ENCODE results near the gene ZNF710. TPM values are rescaled to one million over a fixed set of nuclear protein-coding genes. Genes with fewer than 3 reads are reported as not detected.

The ZNF710 gene
- total RNA-seq, 1 experiment from 2014 or later: 40.7 TPM

GRCh38 chr15:90119367-90119766 lies 118.2 kb downstream of the ZNF710 start:
- no peak overlapping the region for H2BK20ac ChIP-seq (ENCODE audit: low read depth, low read length, poor library complexity, severe bottlenecking)
- no peak overlapping the region for H3K23ac ChIP-seq (ENCODE audit: insufficient read length, low read depth, low read length)
- no peak overlapping the region for H2AK5ac ChIP-seq (ENCODE audit: insufficient read length, low read length)
- Mint-ChIP-seq H3K27me3 (ENCODE audit: low read depth) (peaks cover 3% of the 10 kb centered on the region; the same call in 1 of the 2 replicates), H3K9me3 (peaks cover 5 to 7% of the 10 kb centered on the region in 2 experiments), H3K36me3 (ENCODE audit: insufficient read depth in 1 of 3, low read depth in 3 of 3) (peaks cover 0 to 4% (median 3%) of the 10 kb centered on the region in 3 experiments; a peak in 5 of 7 replicates), H3K4me3 (no peak overlapping the region), H3K27ac (no peak overlapping the region; a peak in 1 of 7 replicates), H3K4me1 (peaks cover 5 to 7% of the 10 kb centered on the region in 2 experiments)
- H3K79me2 ChIP-seq (ENCODE audit: insufficient read depth, low read length): no peaks in the 10 kb centered on the region
- H3K23me2 ChIP-seq (ENCODE audit: insufficient read length, low read depth, low read length, poor library complexity, severe bottlenecking): no peaks in the 10 kb centered on the region
- H4K8ac ChIP-seq (replicated peaks; ENCODE audit: insufficient read length, low read depth, low read length): no peak overlapping the region
- no peak overlapping the region for H4K91ac ChIP-seq (ENCODE audit: insufficient read length, low read depth, low read length)
- peaks cover 3% of the 10 kb centered on the region for H3K9me3 ChIP-seq (ENCODE audit: control insufficient read depth, low read depth, low read length)
- H3K18ac ChIP-seq (ENCODE audit: insufficient read length, low read depth, low read length): no peak overlapping the region
- H3K14ac ChIP-seq (ENCODE audit: insufficient read depth, low read length): no peak overlapping the region
- no peak overlapping the region for H3T11ph ChIP-seq (ENCODE audit: low read length)
- no peak overlapping the region for H3K27ac ChIP-seq (ENCODE audit: insufficient read length, low read depth, low read length)
- H3K4ac ChIP-seq (ENCODE audit: low read depth, low read length): no peak overlapping the region
- no peaks in the 10 kb centered on the region for H3K79me1 ChIP-seq (ENCODE audit: insufficient read depth, low read depth, low read length, poor library complexity, severe bottlenecking)
- H4K5ac ChIP-seq (ENCODE audit: insufficient read length, low read depth, low read length): no peak overlapping the region
- no peak for DNase-seq
- H2BK12ac ChIP-seq (ENCODE audit: insufficient read length, low read depth, low read length): no peak overlapping the region
- no peak overlapping the region for H2BK15ac ChIP-seq (ENCODE audit: low read depth, low read length)
- H4K20me1 ChIP-seq (ENCODE audit: control insufficient read depth, insufficient read depth, insufficient read length): no peaks in the 10 kb centered on the region
- no peak overlapping the region for H3K56ac ChIP-seq (ENCODE audit: insufficient read length, low read depth, low read length)
- H2BK5ac ChIP-seq (ENCODE audit: insufficient read length, low read length): no peak overlapping the region
- no peak for TF ChIP-seq CTCF (conservative IDR thresholded peaks at IDR 0.05)
- no peaks in the 10 kb centered on the region for H3K27me3 ChIP-seq (ENCODE audit: insufficient read depth, low read length)
- H2AFZ ChIP-seq (ENCODE audit: low read length): no peak overlapping the region
- no peak overlapping the region for H3K9ac ChIP-seq (ENCODE audit: extremely low read depth, insufficient read length, low read length)
- no peak overlapping the region for H3K4me2 ChIP-seq (ENCODE audit: insufficient read depth, insufficient read length, low read length)
- H3K4me1 ChIP-seq (ENCODE audit: insufficient read depth, low read length): no peaks in the 10 kb centered on the region
- no peak overlapping the region for H2BK120ac ChIP-seq (ENCODE audit: low read depth, low read length, poor library complexity, severe bottlenecking)
